ENCODE results near the gene CAMKK1.

CAMKK1 gene

GRCh38 chr17:3857261-3858105 is 35.4 kb downstream of the CAMKK1 start:
- TF ChIP-seq, protein P1, sequence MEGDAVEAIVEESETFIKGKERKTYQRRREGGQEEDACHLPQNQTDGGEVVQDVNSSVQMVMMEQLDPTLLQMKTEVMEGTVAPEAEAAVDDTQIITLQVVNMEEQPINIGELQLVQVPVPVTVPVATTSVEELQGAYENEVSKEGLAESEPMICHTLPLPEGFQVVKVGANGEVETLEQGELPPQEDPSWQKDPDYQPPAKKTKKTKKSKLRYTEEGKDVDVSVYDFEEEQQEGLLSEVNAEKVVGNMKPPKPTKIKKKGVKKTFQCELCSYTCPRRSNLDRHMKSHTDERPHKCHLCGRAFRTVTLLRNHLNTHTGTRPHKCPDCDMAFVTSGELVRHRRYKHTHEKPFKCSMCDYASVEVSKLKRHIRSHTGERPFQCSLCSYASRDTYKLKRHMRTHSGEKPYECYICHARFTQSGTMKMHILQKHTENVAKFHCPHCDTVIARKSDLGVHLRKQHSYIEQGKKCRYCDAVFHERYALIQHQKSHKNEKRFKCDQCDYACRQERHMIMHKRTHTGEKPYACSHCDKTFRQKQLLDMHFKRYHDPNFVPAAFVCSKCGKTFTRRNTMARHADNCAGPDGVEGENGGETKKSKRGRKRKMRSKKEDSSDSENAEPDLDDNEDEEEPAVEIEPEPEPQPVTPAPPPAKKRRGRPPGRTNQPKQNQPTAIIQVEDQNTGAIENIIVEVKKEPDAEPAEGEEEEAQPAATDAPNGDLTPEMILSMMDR (IDR thresholded peaks at IDR 0.05) = no peak

- TF ChIP-seq, protein P1 (IDR thresholded peaks at IDR 0.05) = no peak
These were observed 40.3 kb downstream of the CAMKK1 start for GRCh38 chr17:3852561-3852960.

- TF ChIP-seq, protein P1 (IDR thresholded peaks at IDR 0.05) = no peak
These were observed 41.3 kb downstream of the CAMKK1 start for GRCh38 chr17:3851461-3852100.

DNA sequence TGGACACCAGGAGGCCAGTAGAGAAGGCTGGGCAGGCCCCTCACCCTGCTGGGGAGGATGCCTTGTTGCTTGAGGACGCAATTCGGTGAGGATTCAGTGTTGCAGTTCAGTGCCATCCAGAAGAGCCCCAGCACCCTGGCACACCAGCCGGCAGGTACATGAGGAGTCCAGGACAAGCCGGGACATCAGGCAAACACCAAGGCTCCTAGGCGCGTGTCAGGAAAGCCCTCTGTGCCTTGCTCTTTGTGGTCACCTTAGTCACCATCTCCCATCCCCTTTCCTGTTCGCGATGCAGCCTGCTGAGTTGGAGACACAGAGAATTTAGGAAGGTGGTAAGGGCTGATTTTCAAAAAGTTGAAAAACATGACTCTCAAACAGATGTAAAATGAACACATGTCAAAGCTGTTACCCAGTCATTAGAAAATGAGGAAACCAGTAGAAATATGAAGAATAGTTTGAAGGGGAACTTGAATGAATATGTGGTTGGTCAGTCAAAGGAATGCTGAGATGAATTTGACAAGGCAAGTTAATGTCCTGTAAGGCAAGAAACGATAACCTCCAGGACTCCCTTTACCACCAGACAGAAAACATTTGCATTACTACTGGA is 44.5 kb downstream of the CAMKK1 start:
- TF ChIP-seq, protein P1 (IDR thresholded peaks at IDR 0.05) = no peak

GRCh38 chr17:3847165-3847670 is 45.6 kb downstream of the CAMKK1 start:
- TF ChIP-seq, protein P1 (IDR thresholded peaks at IDR 0.05) = no peak

GRCh38 chr17:3846437-3847164 is 46.3 kb downstream of the CAMKK1 start:
- TF ChIP-seq, protein P1 (IDR thresholded peaks at IDR 0.05) = no peak
